GM12872 (cell line): ENCODE measurements around the gene COQ2.

Source experiments
- TF ChIP-seq, protein P1 (sequence below): IDR thresholded peaks from 3 replicates; pipeline ENCODE4 v1.5.1; 2011; ENCODE audit warnings: low read depth, mild to moderate bottlenecking, low read length, moderate library complexity; ENCODE audit not compliant: insufficient read depth

COQ2 gene

DNA sequence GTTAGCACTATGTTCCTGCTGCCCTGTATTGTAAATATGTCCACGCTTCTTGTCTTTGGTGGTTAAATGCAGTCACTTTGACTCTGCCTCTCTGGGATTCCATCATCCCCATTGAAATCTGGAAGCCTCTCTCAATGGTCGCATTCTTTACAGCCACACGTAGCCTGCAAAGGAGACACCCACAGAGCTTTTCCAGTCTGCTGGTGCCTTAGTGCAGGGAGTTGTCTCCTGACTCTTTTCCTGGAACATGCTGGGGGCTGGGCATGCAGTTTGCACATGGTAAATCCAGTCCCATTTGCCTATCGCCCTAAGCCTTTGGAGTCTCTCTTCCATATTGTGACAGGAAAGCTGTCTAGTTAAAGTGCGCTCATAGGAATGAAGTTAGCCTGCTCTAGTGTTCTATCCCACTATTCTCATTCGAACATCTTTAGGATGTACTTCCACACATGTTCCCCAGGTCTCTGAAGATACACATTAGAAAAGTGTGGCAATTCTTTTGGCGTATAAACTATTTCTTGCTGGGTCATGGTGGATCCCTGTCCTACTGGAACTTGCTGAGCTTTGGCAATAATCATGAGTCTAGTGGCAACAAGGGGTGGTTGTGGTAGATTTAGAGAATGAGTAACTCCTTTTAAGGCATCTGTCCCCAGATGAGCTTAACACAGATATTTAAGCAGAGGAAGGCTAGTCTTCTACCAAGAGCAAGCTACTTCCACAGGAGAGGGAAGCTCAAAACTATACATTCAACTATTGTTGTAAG lies 33.7 kb downstream of the COQ2 start:
- TF ChIP-seq, protein P1, sequence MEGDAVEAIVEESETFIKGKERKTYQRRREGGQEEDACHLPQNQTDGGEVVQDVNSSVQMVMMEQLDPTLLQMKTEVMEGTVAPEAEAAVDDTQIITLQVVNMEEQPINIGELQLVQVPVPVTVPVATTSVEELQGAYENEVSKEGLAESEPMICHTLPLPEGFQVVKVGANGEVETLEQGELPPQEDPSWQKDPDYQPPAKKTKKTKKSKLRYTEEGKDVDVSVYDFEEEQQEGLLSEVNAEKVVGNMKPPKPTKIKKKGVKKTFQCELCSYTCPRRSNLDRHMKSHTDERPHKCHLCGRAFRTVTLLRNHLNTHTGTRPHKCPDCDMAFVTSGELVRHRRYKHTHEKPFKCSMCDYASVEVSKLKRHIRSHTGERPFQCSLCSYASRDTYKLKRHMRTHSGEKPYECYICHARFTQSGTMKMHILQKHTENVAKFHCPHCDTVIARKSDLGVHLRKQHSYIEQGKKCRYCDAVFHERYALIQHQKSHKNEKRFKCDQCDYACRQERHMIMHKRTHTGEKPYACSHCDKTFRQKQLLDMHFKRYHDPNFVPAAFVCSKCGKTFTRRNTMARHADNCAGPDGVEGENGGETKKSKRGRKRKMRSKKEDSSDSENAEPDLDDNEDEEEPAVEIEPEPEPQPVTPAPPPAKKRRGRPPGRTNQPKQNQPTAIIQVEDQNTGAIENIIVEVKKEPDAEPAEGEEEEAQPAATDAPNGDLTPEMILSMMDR: no peak

DNA sequence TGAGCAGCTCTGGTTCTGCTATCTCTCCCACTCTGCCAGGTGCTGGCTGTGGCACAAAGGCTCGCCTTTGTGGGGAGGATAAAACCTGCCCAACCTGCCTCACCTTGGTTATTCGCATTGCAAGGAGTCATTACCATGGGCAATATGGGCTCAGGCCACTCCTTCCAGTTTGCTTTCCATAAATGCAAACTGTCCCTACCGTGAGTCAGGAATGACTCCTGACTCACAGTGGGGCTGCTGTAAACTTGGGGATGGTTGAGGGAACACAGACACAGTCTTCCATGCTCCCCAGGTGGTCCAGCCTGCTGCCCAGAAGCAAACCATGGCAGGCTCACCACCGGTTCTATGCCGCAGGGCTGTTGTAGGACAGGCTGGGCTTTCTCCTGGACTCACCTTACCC lies 36.1 kb downstream of the COQ2 start:
- TF ChIP-seq, protein P1: no peak

DNA sequence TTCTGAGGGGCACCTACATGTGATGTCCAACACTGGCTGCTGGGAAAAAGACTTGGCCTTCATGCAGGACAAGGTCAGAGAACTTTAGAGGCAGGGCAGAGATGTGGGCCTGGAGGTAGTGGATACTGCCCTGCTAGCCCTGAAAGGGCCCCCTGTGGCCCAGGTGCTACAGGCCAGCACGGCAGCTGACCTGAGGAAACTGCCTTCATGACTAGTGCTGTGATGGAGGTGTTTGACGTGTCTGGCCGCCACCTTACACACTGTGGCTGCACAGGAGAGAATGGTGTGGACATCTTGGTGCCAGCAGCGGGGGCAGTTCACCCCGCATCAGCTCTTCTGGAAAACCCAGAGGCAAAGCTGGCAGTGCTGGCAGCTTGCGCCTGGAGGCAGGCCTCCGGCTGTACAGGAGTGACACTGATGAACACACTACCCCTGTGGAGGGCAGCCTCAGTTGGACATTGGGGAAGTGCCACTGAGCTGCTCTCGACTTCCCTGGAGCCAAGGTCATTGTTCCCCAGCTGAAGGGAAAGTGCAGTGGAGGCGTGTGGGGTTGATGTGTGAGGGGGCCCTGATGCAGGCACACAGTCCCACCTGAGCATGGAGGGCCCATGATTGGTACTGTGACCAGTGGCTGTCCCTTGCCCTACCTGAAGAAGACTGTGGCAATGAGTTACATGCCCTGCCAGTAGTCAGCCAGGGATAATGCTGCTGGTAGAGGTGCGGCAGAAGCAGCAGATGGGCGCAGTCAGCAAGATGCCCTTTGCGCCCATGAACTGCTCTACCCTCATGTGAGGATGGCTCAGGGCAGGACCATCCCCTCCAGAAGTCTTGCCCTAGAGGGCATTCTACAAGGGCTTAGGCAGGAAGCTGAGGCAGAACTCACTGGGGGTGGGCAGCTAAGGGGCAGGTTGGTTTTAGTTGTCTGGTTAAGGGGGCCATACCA lies 36.9 kb downstream of the COQ2 start:
- TF ChIP-seq, protein P1: no peak

DNA sequence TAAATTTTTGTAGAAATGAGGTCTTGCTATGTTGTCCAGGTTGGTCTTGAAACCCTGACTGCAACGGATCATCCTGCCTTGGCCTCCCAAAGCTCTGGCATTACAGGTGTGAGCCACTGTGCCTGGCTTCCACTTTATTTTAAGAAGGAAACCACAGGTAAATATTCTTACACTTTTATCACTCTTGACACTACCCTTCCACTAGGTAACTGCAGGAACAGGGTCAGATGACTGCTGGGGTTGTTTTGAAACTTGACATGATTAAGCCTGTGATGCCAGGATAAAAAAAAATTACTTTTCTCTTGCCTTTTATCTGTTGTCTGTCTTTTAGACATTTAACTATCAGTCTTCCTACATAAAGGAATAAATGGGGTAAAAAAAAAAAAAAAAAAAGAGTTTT lies 43.5 kb downstream of the COQ2 start:
- TF ChIP-seq, protein P1: no peak

DNA sequence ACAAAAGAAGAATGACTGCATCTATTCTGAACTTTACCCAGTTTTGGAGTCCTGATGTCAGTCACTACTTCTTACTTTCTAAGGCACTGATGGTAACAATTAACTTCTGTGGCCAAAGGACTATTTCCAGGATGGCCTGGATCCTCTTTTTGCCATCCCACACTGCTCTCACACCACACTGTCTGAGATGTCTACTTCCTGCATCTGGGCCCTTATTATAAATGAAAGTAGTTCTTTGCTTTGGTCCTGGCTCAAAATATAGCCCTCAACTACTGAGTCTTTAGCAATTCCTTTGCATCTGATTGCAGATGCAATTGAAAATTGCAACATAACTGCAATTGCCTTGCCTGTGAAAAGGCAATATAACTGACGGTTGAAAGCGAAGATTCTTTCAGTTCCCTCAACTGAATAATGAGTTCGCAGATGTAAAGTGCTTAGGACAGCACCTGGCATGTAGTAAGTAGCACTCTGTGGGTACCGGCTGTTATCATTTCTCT lies 44.2 kb downstream of the COQ2 start:
- TF ChIP-seq, protein P1: no peak

DNA sequence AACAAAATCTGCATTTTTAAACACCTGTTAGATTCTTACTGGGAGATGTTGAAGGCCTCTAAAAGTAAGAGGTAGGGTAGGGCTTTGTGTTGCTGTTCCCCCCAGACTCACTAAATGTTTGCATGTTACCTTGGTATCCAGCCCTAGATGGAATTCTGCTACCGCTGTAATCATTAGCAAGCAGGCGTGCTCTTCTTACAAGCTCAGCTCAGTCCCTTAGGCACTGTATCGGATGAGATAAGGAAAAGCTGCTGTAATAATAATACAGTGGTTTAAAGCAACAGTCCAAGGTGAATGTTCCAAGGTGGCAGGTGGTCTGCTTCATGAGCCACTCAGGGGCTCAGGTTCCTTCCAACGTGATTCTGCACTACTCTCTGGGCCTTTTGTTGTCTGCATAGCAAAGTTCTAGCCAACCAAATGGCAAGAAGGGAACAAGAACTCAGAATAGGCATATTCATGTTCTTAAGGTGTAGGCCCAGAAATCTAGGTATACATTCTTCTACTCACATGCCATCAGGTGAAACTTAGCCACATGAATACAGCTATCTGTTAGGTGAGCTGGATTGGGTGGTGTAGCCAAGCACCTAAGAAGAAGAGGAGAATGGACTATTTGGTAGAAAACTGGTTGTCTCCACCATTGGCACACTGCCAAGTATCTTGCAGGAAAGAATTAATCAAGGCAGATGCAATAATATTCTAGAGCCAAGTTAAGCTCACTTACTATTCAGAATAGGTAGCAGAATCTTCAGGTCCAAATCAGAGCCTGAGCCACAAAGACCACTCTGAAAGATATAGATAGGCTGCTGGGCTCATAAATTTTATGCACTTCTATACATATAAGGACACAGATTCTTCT lies 46.0 kb downstream of the COQ2 start:
- TF ChIP-seq, protein P1: no peak
